IPS-20b (cell line): Measurements from ENCODE around the gene DUT.

Experiments
- H3K27ac ChIP-seq: one replicate; pipeline ENCODE4 v1.5.1; 2013; ENCODE audit warnings: low read length
- H3K27me3 ChIP-seq: 2 replicates; pipeline ENCODE4 v1.6.1; 2013; ENCODE audit warnings: mild to moderate bottlenecking, low read length, inconsistent platforms; ENCODE audit not compliant: insufficient read depth
- H3K36me3 ChIP-seq: 2 replicates; pipeline ENCODE4 v1.6.1; 2013; ENCODE audit warnings: low read depth, mild to moderate bottlenecking, inconsistent platforms, low read length, moderate library complexity; ENCODE audit not compliant: insufficient read depth
- H3K4me1 ChIP-seq: 2 replicates; pipeline ENCODE4 v1.6.1; 2013; ENCODE audit warnings: mild to moderate bottlenecking, control low read depth, inconsistent platforms, low read length, moderate library complexity; ENCODE audit not compliant: insufficient read depth
- H3K4me3 ChIP-seq: 2 replicates; pipeline ENCODE4 v1.5.1; 2013; ENCODE audit warnings: mild to moderate bottlenecking, low read length, inconsistent platforms
- H3K9ac ChIP-seq: 2 replicates; pipeline ENCODE4 v1.6.1; 2013; ENCODE audit warnings: low read depth, mild to moderate bottlenecking, inconsistent platforms, low read length, moderate library complexity
- H3K9me3 ChIP-seq: 2 replicates; pipeline ENCODE4 v1.6.1; 2013; ENCODE audit warnings: mild to moderate bottlenecking, low read depth, low read length, inconsistent platforms; ENCODE audit not compliant: insufficient read depth

The DUT gene

DNA sequence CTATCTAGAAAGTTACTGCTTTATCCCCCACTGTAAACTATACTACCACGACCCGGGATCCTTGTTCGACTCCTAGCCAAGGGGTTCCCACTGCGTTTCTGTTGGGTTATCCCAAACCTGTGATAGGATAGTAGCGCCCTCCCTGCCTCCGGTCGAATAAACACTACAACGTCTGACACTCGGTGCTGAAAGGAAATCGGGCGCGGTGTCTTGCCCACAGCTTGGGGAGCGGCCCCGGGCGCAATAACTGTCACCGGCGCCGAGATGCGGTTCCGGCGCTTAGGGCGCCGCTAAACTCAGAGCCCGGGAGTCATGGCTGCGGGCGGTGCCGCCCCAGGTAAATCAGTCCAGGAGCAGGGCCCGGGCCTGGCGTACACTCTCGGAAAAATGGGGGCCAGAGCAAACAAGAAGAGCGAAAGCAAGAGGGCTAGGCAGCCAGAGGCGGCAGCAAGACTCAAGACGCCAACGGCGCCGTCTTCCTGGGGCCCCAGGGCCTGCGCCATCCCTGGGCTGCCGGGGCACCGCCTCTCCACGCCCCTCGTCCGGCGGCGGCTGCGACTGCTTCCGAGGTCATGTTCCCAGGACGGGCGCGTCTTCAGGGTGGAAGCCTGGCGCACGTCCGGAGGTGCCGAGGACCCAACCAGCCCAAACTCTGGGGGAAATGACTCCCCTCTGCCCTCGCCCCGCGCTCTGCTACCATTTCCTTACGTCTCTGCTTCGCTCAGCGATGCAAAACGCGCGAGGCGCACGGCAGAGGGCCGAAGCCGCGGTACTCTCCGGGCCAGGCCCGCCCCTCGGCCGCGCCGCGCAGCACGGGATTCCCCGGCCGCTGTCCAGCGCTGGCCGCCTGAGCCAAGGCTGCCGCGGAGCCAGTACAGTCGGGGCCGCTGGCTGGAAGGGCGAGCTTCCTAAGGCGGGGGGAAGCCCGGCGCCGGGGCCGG is at the start of gene DUT:
Gene DUT, plus strand, starts transcription at position 575 of the 941 bp plus-strand sequence. Its CDS starts 87 bp downstream, at position 662.
- peak within 1 kb of the TSS; percentile 93 for H3K9ac ChIP-seq
- H3K4me3 ChIP-seq = peak within 1 kb of the TSS; percentile 92
- H3K27me3 ChIP-seq = no peaks in the 10 kb centered on the region
- peaks cover 15% of the 10 kb centered on the region; the same call in 1 of the 2 replicates for H3K4me1 ChIP-seq
- H3K27ac ChIP-seq = peak within 1 kb of the TSS; percentile 79
- no peaks in the 10 kb centered on the region for H3K9me3 ChIP-seq
- H3K36me3 ChIP-seq = peaks cover 24% of the 10 kb centered on the region

DNA sequence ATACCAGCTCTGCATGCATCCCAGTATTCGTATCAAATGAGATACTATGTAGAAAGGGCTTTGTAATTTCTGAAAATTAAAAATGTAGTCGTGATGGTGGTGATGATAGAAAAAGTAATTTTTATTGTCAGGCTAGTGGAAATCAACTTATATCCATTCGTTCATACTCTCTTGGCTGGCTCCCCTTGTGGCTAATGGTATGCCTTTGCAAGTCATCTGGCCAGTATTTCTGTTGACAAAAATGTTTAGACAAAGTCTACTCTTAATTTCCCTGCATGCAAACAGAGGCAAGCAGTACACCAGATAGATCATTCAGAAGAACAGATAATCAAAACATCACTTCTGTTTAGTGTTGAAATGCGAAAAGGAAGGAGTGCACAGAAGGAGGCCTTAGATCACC is 49.6 kb upstream of the DUT start:
- Histone ChIP-seq H3K9ac (no peak overlapping the region), H3K36me3 (no peaks in the 10 kb centered on the region), H3K4me1 (peaks cover 15% of the 10 kb centered on the region; the same call in 1 of the 2 replicates), H3K4me3 (no peak overlapping the region), H3K27me3 (no peaks in the 10 kb centered on the region), H3K27ac (no peak overlapping the region), H3K9me3 (no peaks in the 10 kb centered on the region)

DNA sequence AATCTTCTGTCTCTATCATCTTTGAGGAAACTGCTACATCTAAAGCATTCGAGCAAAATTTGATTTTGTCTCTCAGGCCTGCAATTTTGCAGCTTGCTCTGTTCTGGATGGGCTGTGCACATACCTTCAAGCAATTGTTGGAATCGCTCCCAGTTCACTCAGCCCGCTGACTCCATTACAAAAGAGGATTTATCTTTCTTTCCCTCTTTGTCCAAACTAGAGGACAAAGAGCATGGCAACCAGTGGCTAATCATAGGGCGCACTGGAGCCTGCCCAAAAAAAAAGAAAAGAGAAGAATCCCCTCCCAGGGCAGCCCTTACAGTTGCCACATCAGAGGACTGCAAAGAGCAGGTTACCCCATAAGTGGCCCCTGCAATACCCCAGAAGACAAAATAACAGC is 49.0 kb upstream of the DUT start:
- Histone ChIP-seq H3K9me3 (no peaks in the 10 kb centered on the region), H3K4me3 (no peak overlapping the region), H3K27me3 (no peaks in the 10 kb centered on the region), H3K9ac (no peak overlapping the region), H3K36me3 (no peaks in the 10 kb centered on the region), H3K4me1 (peaks cover 15% of the 10 kb centered on the region; the same call in 1 of the 2 replicates), H3K27ac (no peak overlapping the region)

DNA sequence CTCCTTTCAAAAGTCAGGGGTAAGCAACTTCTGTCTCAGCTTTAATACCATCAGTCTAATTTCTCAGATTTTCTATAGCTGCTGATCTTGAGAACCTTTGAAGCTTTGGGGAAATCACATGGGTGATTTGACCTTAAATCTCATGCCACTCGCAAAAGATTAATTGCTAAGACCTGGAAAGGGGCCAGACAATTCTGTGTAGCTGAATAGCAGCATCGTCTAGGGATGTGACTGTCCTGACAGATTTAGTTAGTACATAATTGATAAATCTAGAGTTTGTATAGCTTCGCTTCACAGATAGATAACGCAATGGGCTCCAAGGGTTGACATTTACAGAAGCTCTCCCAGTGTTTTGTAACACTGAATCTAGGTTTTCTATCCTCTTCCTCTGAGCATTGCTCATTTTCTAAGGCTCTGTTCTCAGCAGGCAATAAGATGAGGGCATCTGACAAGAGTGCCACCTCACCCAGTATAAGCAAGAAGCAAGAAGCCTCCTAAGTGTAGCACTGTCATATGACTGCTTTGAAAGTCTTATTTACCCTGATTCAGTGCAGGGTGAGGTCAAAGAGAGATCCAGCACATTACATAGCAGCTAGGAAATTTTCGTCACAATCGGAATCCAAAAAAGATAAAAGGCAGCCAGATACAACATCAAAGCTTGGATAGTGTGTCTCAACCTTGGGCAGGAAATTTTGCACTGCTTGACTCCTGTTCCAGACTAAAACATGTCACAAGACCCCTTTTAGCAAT is 47.7 kb upstream of the DUT start:
- Histone ChIP-seq H3K27me3 (no peaks in the 10 kb centered on the region), H3K4me1 (peaks cover 15% of the 10 kb centered on the region; the same call in 1 of the 2 replicates), H3K9me3 (no peaks in the 10 kb centered on the region), H3K9ac (no peak overlapping the region), H3K27ac (no peak overlapping the region), H3K36me3 (no peaks in the 10 kb centered on the region), H3K4me3 (no peak overlapping the region)

DNA sequence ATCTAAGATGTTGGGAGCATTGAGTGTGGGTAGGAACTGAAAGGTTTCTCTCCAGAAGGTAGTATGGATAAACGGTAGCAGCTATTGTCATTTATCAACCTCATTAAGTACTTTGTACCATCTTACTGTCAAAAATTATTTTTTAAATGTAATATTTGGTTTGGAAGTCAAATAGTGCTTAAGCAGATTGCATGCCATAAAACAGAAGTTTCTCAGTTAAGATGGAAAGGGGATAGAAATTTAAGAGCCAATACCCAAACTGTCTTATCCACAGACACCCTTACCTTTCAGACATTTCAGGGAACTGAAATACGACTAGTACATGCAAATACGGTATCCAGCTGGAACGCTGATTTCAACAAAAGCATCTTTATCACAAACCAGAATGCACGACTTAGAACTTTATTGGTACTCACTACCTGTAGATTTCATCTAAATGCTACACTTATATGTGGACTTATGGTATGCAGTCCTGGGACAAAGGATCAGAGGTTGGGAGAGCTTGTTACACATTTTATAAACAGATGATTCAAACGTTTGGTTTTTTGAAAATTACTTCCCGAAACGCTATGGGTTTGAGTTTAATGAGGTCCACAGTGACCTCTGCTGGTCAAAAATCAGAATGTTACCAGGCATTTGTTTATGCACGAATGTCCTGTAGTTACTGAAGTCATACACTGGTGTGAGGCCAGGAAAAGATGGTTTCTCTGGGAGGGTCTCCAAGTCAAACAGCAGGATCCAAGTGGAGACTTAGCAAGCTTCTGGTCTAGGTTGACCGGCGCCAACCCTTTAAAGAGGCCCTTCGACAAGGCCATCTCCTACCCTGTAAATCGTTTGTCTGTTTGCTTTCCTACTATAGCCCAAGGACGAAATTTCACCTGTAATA is 45.7 kb upstream of the DUT start:
- H3K27me3 ChIP-seq = no peaks in the 10 kb centered on the region
- no peaks in the 10 kb centered on the region for H3K36me3 ChIP-seq
- H3K9ac ChIP-seq = no peak overlapping the region
- H3K27ac ChIP-seq = no peak overlapping the region
- no peaks in the 10 kb centered on the region for H3K9me3 ChIP-seq
- H3K4me1 ChIP-seq = peaks cover 15% of the 10 kb centered on the region; the same call in 1 of the 2 replicates
- no peak overlapping the region for H3K4me3 ChIP-seq

DNA sequence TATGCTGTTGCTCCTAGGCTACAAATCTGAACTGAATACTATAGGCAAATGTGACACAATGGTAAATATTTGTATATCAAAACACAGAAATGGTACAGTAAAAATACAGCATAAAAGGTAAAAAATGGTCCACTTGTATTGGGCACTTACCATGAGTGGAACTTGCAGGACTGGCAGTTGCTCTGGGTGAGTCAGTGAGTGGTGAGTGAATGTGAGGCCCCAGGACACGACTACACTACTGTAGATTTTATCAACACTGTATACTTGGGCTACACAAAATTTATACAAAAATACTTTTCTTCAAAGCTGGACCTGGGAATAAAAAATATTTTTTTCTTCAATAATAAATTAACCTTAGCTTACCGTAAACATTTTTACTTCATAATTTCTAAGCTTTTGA is 41.6 kb upstream of the DUT start:
- Histone ChIP-seq H3K4me1 (peaks cover 7% of the 10 kb centered on the region; the same call in 1 of the 2 replicates), H3K9ac (no peak overlapping the region), H3K36me3 (no peaks in the 10 kb centered on the region)

DNA sequence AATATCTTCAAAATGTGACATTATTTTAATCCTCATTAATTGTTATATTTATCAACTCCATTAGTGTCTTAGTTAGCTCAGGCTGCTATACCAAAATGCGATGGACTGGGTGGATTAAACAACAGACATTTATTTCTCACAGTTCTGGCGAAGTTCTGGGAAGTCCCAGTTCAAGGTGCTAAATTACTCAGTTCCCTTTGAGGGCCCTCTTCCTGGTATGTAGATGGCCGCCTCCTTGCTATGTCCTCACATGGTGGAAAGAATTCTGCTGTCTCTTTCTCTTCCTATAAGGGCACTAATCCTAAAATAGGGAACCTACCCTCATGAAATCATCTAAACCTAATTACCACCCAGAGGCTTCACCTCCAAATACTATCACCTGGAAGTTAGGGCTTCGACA is 38.8 kb upstream of the DUT start:
- H3K36me3 ChIP-seq = no peaks in the 10 kb centered on the region
- no peaks in the 10 kb centered on the region for H3K27me3 ChIP-seq
- H3K9ac ChIP-seq = no peak overlapping the region
- no peaks in the 10 kb centered on the region for H3K9me3 ChIP-seq
- H3K4me3 ChIP-seq = no peak overlapping the region
- H3K27ac ChIP-seq = no peak overlapping the region
- peaks cover 11% of the 10 kb centered on the region for H3K4me1 ChIP-seq

More for the DNA sequence above, 41.6 kb upstream of the DUT start:
- Histone ChIP-seq H3K9me3 (no peaks in the 10 kb centered on the region), H3K4me3 (no peak overlapping the region), H3K27me3 (no peaks in the 10 kb centered on the region), H3K27ac (no peak overlapping the region)

DNA sequence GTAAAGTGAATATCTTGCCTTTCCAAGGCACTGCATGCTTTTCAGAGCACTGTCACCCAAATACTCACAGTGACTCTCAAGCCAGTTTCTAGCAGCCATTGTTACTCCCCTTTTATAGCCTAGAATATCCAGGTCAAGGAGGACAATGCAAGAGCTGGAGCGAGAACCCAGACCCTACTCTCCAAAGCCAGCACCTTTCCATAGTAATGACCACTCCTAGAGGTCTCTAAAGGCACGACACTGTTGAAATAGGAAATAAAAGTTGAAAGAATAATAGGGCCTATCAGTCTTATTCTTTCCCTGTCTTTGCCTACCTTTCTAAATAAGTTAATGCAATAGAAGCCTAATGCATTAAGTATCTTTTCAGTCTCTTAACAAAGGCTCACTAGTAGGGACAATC is 33.6 kb upstream of the DUT start:
- no peak overlapping the region for H3K4me3 ChIP-seq
- peak overlapping the region; percentile 71 for H3K27ac ChIP-seq

DNA sequence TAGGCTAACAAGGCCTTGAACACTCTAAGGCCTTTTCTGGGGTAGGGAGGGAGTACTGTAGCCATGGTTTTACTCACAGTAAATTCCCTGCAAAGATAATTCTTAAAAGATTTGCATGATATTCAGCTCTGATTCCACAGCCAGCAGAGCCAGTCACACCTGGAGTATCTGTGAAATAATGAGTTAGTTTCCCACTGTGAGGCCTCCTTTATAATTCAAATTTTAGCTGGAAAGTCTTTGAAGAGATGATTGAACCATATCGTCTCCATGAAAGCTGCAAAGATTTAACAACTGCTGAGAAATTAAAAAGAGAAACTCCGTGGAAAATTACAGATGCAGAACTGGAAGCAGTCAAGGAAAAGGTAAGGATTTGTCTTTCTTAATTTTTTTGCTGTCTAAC is 32.3 kb upstream of the DUT start:
- Histone ChIP-seq H3K4me1 (peaks cover 41% of the 10 kb centered on the region), H3K27ac (no peak overlapping the region), H3K9ac (no peak overlapping the region), H3K9me3 (no peaks in the 10 kb centered on the region), H3K4me3 (peak overlapping the region; percentile 36), H3K27me3 (no peaks in the 10 kb centered on the region), H3K36me3 (no peaks in the 10 kb centered on the region)

More for the DNA sequence above, 33.6 kb upstream of the DUT start:
- H3K36me3 ChIP-seq = no peaks in the 10 kb centered on the region
- peaks cover 37% of the 10 kb centered on the region for H3K4me1 ChIP-seq
- H3K27me3 ChIP-seq = no peaks in the 10 kb centered on the region
- no peaks in the 10 kb centered on the region for H3K9me3 ChIP-seq
- no peak overlapping the region for H3K9ac ChIP-seq

DNA sequence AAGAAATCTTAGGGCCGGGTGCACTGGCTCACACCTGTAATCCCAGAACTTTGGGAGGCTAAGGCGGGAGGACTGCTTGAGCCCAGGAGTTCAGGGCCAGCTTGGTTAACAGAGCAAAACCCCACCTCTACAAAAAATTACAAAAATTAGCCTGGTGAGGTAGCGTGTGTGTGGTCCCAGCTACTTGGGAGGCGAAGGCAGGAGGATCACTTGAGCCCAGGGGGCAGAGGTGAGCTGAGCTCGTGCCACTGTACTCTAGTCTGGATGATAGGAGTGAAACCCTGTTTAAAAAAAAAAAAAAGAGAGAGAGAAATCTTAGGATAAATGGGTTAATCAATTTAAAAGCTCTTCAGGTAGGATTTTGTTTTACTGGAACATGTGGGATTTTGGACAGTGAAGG is 31.2 kb upstream of the DUT start:
- Histone ChIP-seq H3K4me3 (no peak overlapping the region; the same call in 1 of the 2 replicates), H3K9me3 (no peaks in the 10 kb centered on the region), H3K27me3 (no peaks in the 10 kb centered on the region), H3K4me1 (peaks cover 49% of the 10 kb centered on the region), H3K27ac (no peak overlapping the region), H3K36me3 (no peaks in the 10 kb centered on the region), H3K9ac (no peak overlapping the region; the same call in 1 of the 2 replicates)

DNA sequence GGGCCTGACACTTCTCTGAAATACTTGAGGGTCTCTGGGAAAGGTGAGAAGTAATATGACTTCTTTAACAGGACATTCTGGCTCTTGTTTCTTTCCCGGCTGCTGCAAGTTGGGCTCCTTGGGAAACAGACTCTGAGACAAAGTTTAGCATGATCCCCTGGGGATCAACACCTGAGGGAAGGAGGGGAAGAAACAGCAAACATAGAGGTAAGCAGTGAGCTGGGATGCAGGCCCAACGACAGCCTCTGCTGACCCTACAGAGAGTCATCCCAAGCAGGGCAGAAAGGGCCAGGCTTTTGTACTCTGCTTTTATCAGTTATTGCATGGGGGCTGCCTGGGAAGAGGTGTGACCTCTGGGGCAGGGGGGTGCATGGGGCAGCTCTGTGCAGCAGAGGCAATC is 26.8 kb upstream of the DUT start:
- Histone ChIP-seq H3K9me3 (no peaks in the 10 kb centered on the region), H3K27me3 (no peaks in the 10 kb centered on the region), H3K27ac (no peak overlapping the region), H3K9ac (no peak overlapping the region), H3K4me3 (no peak overlapping the region), H3K4me1 (peaks cover 35% of the 10 kb centered on the region; the same call in 1 of the 2 replicates), H3K36me3 (no peaks in the 10 kb centered on the region)
